HG03565 (cell line): ENCODE measurements around the gene ERF.
"Not testable (repeated sequence)": the region's sequence is repeated elsewhere in the genome, so short reads cannot be mapped to it uniquely, and the experiment has no call there.

Experiments used
- ATAC-seq: cut with Tn5 transposase; IDR thresholded peaks from one replicate; pipeline ENCODE4 v1.9.1; 2021; ENCODE audit warnings: mild to moderate bottlenecking, moderate library complexity; ENCODE audit not compliant: unreplicated experiment

Gene ERF

GRCh38 chr19:42275517-42275916, 20.6 kb upstream of the ERF start:
- no peak for ATAC-seq

GRCh38 chr19:42275103-42275502, 20.2 kb upstream of the ERF start:
- ATAC-seq, result no peak

- ATAC-seq, result no peak
Measured at GRCh38 chr19:42274065-42274682, 19.2 kb upstream of the ERF start.

GRCh38 chr19:42273407-42274064, 18.6 kb upstream of the ERF start:
- no peak for ATAC-seq

GRCh38 chr19:42272989-42273406, 18.1 kb upstream of the ERF start:
- ATAC-seq, result no peak

- ATAC-seq, result no peak
Measured at GRCh38 chr19:42272535-42272897, 17.6 kb upstream of the ERF start.

GRCh38 chr19:42271861-42272534, 17.1 kb upstream of the ERF start:
- no peak for ATAC-seq

- ATAC-seq, result no peak
Measured at GRCh38 chr19:42271045-42271419, 16.1 kb upstream of the ERF start.

GRCh38 chr19:42270346-42271044, 15.6 kb upstream of the ERF start:
- no peak for ATAC-seq

- ATAC-seq, result no peak
Measured at GRCh38 chr19:42269478-42270345, 14.8 kb upstream of the ERF start.

GRCh38 chr19:42268704-42269477, 14.0 kb upstream of the ERF start, which contains the start of gene CIC:
TSS of gene CIC (plus strand) at chr19:42269252. CDS start at chr19:42271784, 2,532 bp downstream.
- peak; percentile 65 for ATAC-seq

GRCh38 chr19:42268142-42268703, 13.3 kb upstream of the ERF start:
- peak; percentile 40 for ATAC-seq

- ATAC-seq, result no peak
Measured at GRCh38 chr19:42267644-42268141, 12.8 kb upstream of the ERF start.

- not testable (repeated sequence) for ATAC-seq
Measured at GRCh38 chr19:42266928-42267603, 12.1 kb upstream of the ERF start.

- not testable (repeated sequence) for ATAC-seq
Measured at GRCh38 chr19:42266105-42266504, 11.2 kb upstream of the ERF start.

- no peak for ATAC-seq
Measured at GRCh38 chr19:42261763-42262162, 6.8 kb upstream of the ERF start.

- ATAC-seq, result not testable (repeated sequence)
Measured at GRCh38 chr19:42257842-42258241, 2.9 kb upstream of the ERF start.
